ENCODE results near the gene PSEN2.
A peak's percentile ranks its signal among the peaks of the same experiment; 100 is the strongest.

The PSEN2 gene

GRCh38 chr1:226867461-226868054 lies 2.9 kb upstream of the PSEN2 start:
- DNase-seq, result no peak

GRCh38 chr1:226868726-226869125 lies 1.7 kb upstream of the PSEN2 start:
- DNase-seq, result no peak

GRCh38 chr1:226870026-226870400 lies 403 bp upstream of the PSEN2 start:
- no peak for DNase-seq

- no peak for DNase-seq
Observed at GRCh38 chr1:226871636-226872327, 1.4 kb downstream of the PSEN2 start.

GRCh38 chr1:226872437-226872836 lies 2.0 kb downstream of the PSEN2 start:
- no peak for DNase-seq

- no peak for DNase-seq
Observed at GRCh38 chr1:226873771-226874578, 3.6 kb downstream of the PSEN2 start.

- no peak for DNase-seq
Observed at GRCh38 chr1:226874579-226875425, 4.4 kb downstream of the PSEN2 start.

GRCh38 chr1:226875641-226876295 lies 5.4 kb downstream of the PSEN2 start:
- no peak for DNase-seq

- no peak for DNase-seq
Observed at GRCh38 chr1:226877669-226878068, 7.3 kb downstream of the PSEN2 start.

- DNase-seq, result no peak
Observed at GRCh38 chr1:226880372-226881287, 10.2 kb downstream of the PSEN2 start.

- DNase-seq, result no peak
Observed at GRCh38 chr1:226881515-226882185, 11.2 kb downstream of the PSEN2 start.

GRCh38 chr1:226882187-226882586 lies 11.8 kb downstream of the PSEN2 start:
- peak; percentile 21 for DNase-seq

- peak; percentile 35 for DNase-seq
Observed at GRCh38 chr1:226882631-226883409, 12.4 kb downstream of the PSEN2 start.

GRCh38 chr1:226883630-226884029 lies 13.2 kb downstream of the PSEN2 start:
- DNase-seq, result no peak

GRCh38 chr1:226884116-226884625 lies 13.8 kb downstream of the PSEN2 start:
- DNase-seq, result no peak

GRCh38 chr1:226884966-226885820 lies 14.8 kb downstream of the PSEN2 start:
- DNase-seq, result no peak

GRCh38 chr1:226886122-226886901 lies 15.9 kb downstream of the PSEN2 start:
- DNase-seq, result no peak

- DNase-seq, result no peak
Observed at GRCh38 chr1:226887006-226887405, 16.6 kb downstream of the PSEN2 start.
